Measurements from ENCODE around the gene PTGFRN.

GRCh38 chr1:116983112-116983511, 73.4 kb downstream of the PTGFRN start:
- no peak for TF ChIP-seq GATA2 (IDR thresholded peaks at IDR 0.05; ENCODE audit: low read depth, low read length)
- TF ChIP-seq GATA3 (IDR thresholded peaks at IDR 0.05; ENCODE audit: low read depth, low read length) = no peak
